Neural progenitor cell (in vitro differentiated cells): ENCODE data around the gene TSEN15. TPM values are rescaled to one million over a fixed set of nuclear protein-coding genes. Genes with fewer than 3 reads are reported as not detected.
"Not testable (repeated sequence)": the region's sequence is repeated elsewhere in the genome, so short reads cannot be mapped to it uniquely, and the experiment has no call there.

Experiments
- DNase-seq: peaks from one replicate; pipeline ENCODE4 v3.0.0-alpha.2; 2016; ENCODE audit warnings: low spot score
- H2AFZ ChIP-seq: fragments of 200-600 bp; sonication (generic); replicated peaks from 2 replicates; pipeline ENCODE4 v1.6.1; 2016; ENCODE audit warnings: antibody characterized with exemption
- H3F3A ChIP-seq: fragments of 200-600 bp; sonication (generic); 2 replicates; pipeline ENCODE4 v1.6.1; 2016; ENCODE audit warnings: antibody characterized with exemption, low read depth
- H3K27ac ChIP-seq: fragments of 200-600 bp; sonication (generic); 2 replicates; pipeline ENCODE4 v1.5.1; 2016; ENCODE audit warnings: mild to moderate bottlenecking
- H3K27me3 ChIP-seq: fragments of 200-600 bp; sonication (generic); 2 replicates; pipeline ENCODE4 v1.6.1; 2016; ENCODE audit warnings: mild to moderate bottlenecking, moderate library complexity
- H3K36me3 ChIP-seq: fragments of 200-600 bp; sonication (generic); 2 replicates; pipeline ENCODE4 v1.5.1; 2016
- H3K4me1 ChIP-seq: fragments of 200-600 bp; sonication (generic); 2 replicates; pipeline ENCODE4 v1.6.1; 2016; ENCODE audit warnings: mixed run types
- H3K4me2 ChIP-seq: fragments of 200-600 bp; sonication (generic); 2 replicates; pipeline ENCODE4 v1.6.1; 2016
- H3K4me3 ChIP-seq: fragments of 200-600 bp; sonication (generic); 2 replicates; pipeline ENCODE4 v1.5.1; 2016
- H3K79me2 ChIP-seq: fragments of 200-600 bp; sonication (generic); 2 replicates; pipeline ENCODE4 v1.6.1; 2016; ENCODE audit warnings: low read depth
- H3K9ac ChIP-seq: fragments of 200-600 bp; sonication (generic); 2 replicates; pipeline ENCODE4 v1.6.1; 2016
- H3K9me3 ChIP-seq: fragments of 200-600 bp; sonication (generic); 2 replicates; pipeline ENCODE4 v1.5.1; 2016; ENCODE audit warnings: low read depth
- H4K20me1 ChIP-seq: fragments of 200-600 bp; sonication (generic); 2 replicates; pipeline ENCODE4 v1.6.1; 2016; ENCODE audit warnings: low read depth
- H3K27ac Mint-ChIP-seq: 3 replicates; pipeline ENCODE4 v1.8.0; 2021; ENCODE audit warnings: mixed read lengths
- H3K27me3 Mint-ChIP-seq: 2 replicates; pipeline ENCODE4 v1.8.0; 2022; ENCODE audit warnings: low read depth, mild to moderate bottlenecking, inconsistent platforms, moderate library complexity, mixed read lengths; ENCODE audit not compliant: insufficient read depth
- H3K36me3 Mint-ChIP-seq: 3 replicates; pipeline ENCODE4 v1.8.0; 2021; ENCODE audit warnings: mixed read lengths
- H3K4me1 Mint-ChIP-seq: 3 replicates; pipeline ENCODE4 v1.8.0; 2021; ENCODE audit warnings: mixed read lengths
- H3K4me3 Mint-ChIP-seq: 3 replicates; pipeline ENCODE4 v1.8.0; 2021; ENCODE audit warnings: mild to moderate bottlenecking, moderate library complexity, mixed read lengths
- H3K9me3 Mint-ChIP-seq: 3 replicates; pipeline ENCODE4 v1.8.0; 2020; ENCODE audit warnings: mixed read lengths
- EZH2 ChIP-seq: fragments of 200-600 bp; sonication (generic); IDR thresholded peaks from 2 replicates; pipeline ENCODE4 v1.6.1; 2017; ENCODE audit warnings: antibody characterized with exemption, mild to moderate bottlenecking, moderate library complexity
- EZH2phosphoT487 ChIP-seq: fragments of 200-600 bp; sonication (generic); IDR thresholded peaks from 2 replicates; pipeline ENCODE4 v1.6.1; 2017; ENCODE audit warnings: antibody characterized with exemption
- total RNA-seq: library from RNA; depleted of rRNA; stranded (reverse); fragments of >200 nt; gene quantifications from 2 replicates; pipeline ENCODE4 v1.2.3, GENCODE V29; 2015; ENCODE audit warnings: low replicate concordance
- TF ChIP-seq, protein P1 (sequence below): fragments of 200-600 bp; sonication (generic); IDR thresholded peaks from 2 replicates; pipeline ENCODE4 v1.5.1; 2017; ENCODE audit warnings: antibody characterized with exemption, mild to moderate bottlenecking

Gene TSEN15
- total RNA-seq, 1 donor from 2014 or later: 72.3 TPM

DNA sequence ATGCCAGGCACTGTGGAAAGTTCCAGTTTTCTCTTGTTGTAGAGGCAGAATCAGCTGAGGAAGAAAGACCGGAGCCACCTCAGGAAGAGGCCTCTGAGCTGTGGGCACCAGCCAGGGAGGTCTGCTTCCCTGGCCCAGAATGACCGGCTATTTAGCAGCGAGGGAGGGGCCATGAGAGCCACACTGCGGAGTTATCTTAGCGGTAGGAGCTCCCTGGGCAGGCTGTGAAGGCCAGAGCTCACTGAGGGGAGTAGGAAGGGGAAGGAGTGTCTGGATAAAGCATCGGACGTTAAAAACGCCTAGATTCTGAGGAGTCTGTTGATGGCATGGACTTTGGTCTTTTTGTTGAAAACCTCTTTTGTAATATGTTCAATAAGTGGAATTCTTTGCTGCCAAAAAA lies 36.5 kb downstream of the TSEN15 start:
- H3K9me3 Mint-ChIP-seq: no peaks in the 10 kb centered on the region
- DNase-seq: no peak
- no peak overlapping the region for H3K9ac ChIP-seq

DNA sequence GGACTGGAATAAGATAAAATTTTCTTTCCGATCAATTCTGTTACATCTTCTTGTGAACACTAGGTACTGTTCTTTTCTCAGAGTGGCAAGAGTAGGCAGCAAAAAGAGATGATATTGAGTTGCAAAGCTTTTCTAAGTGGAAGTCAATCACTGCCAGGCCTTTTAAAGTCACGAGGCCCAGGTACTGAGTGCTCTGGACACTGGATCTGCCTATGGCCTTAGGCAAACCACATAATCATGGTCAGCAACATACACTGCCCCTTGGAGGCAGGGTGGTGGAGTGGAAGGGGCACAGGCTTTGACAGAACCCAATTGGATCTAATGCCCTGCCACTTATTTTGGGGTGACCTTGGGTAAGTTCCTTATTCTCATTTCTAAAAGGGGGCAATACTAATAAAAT lies 41.5 kb downstream of the TSEN15 start:
- Histone ChIP-seq H4K20me1 (no peaks in the 10 kb centered on the region), H3K27me3 (no peaks in the 10 kb centered on the region), H3K4me3 (no peak overlapping the region), H3K27ac (no peak overlapping the region), H3K4me2 (no peak overlapping the region), H3K79me2 (no peaks in the 10 kb centered on the region), H3K9me3 (no peaks in the 10 kb centered on the region), H3K36me3 (no peaks in the 10 kb centered on the region), H2AFZ (no peak overlapping the region), H3F3A (no peaks in the 10 kb centered on the region), H3K9ac (no peak overlapping the region), H3K4me1 (peaks cover 7% of the 10 kb centered on the region)
- Mint-ChIP-seq H3K4me3 (no peak overlapping the region), H3K27me3 (no peaks in the 10 kb centered on the region), H3K9me3 (no peaks in the 10 kb centered on the region), H3K4me1 (no peaks in the 10 kb centered on the region), H3K36me3 (peaks cover 6% of the 10 kb centered on the region), H3K27ac (no peak overlapping the region)
- no peak for DNase-seq
- TF ChIP-seq, protein P1, sequence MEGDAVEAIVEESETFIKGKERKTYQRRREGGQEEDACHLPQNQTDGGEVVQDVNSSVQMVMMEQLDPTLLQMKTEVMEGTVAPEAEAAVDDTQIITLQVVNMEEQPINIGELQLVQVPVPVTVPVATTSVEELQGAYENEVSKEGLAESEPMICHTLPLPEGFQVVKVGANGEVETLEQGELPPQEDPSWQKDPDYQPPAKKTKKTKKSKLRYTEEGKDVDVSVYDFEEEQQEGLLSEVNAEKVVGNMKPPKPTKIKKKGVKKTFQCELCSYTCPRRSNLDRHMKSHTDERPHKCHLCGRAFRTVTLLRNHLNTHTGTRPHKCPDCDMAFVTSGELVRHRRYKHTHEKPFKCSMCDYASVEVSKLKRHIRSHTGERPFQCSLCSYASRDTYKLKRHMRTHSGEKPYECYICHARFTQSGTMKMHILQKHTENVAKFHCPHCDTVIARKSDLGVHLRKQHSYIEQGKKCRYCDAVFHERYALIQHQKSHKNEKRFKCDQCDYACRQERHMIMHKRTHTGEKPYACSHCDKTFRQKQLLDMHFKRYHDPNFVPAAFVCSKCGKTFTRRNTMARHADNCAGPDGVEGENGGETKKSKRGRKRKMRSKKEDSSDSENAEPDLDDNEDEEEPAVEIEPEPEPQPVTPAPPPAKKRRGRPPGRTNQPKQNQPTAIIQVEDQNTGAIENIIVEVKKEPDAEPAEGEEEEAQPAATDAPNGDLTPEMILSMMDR: no peak
- no peak for TF ChIP-seq EZH2phosphoT487
- no peak for TF ChIP-seq EZH2

More for the DNA sequence above, 36.5 kb downstream of the TSEN15 start:
- Mint-ChIP-seq H3K4me3 (no peak overlapping the region), H3K4me1 (no peaks in the 10 kb centered on the region), H3K36me3 (peaks cover 3% of the 10 kb centered on the region), H3K27ac (no peak overlapping the region), H3K27me3 (no peaks in the 10 kb centered on the region)
- Histone ChIP-seq H3F3A (no peaks in the 10 kb centered on the region), H3K79me2 (no peaks in the 10 kb centered on the region), H2AFZ (no peak overlapping the region), H3K4me3 (no peak overlapping the region), H3K4me1 (peaks cover 16% of the 10 kb centered on the region), H3K27ac (no peak overlapping the region), H3K4me2 (no peak overlapping the region), H3K9me3 (no peaks in the 10 kb centered on the region), H3K27me3 (no peaks in the 10 kb centered on the region), H3K36me3 (no peaks in the 10 kb centered on the region), H4K20me1 (no peaks in the 10 kb centered on the region)
- TF ChIP-seq, protein P1: no peak
- no peak for TF ChIP-seq EZH2
- no peak for TF ChIP-seq EZH2phosphoT487

DNA sequence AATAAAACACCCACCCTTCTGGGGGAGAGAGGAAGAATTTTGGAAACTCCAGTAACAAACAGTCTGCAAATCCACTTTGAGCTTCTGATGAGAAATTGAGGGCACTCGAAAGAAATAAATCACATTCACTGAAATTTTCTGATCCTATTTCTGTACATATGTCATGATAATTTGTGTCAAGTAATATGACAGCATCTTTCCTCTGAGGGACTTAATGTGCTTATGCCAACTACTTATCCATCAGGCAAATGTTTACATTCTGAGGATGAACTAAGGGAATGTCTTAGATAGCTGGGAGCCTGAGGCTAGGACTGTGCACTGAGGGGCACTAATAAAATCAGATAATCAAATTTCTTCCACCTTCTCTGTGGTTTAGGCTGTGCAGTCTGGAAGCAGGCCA lies 44.5 kb downstream of the TSEN15 start:
- Histone ChIP-seq H3K27me3 (no peaks in the 10 kb centered on the region), H3K4me3 (no peak overlapping the region), H3K36me3 (no peaks in the 10 kb centered on the region), H3K9me3 (no peaks in the 10 kb centered on the region), H2AFZ (no peak overlapping the region), H3K27ac (no peak overlapping the region), H3K4me2 (no peak overlapping the region), H3K4me1 (peaks cover 7% of the 10 kb centered on the region), H3K9ac (no peak overlapping the region), H3F3A (no peaks in the 10 kb centered on the region), H3K79me2 (no peaks in the 10 kb centered on the region), H4K20me1 (no peaks in the 10 kb centered on the region)
- Mint-ChIP-seq H3K36me3 (peaks cover 8% of the 10 kb centered on the region), H3K4me1 (no peaks in the 10 kb centered on the region), H3K27ac (no peak overlapping the region), H3K4me3 (no peak overlapping the region), H3K27me3 (no peaks in the 10 kb centered on the region), H3K9me3 (no peaks in the 10 kb centered on the region)
- no peak for DNase-seq
- TF ChIP-seq, protein P1: no peak
- no peak for TF ChIP-seq EZH2phosphoT487
- no peak for TF ChIP-seq EZH2

DNA sequence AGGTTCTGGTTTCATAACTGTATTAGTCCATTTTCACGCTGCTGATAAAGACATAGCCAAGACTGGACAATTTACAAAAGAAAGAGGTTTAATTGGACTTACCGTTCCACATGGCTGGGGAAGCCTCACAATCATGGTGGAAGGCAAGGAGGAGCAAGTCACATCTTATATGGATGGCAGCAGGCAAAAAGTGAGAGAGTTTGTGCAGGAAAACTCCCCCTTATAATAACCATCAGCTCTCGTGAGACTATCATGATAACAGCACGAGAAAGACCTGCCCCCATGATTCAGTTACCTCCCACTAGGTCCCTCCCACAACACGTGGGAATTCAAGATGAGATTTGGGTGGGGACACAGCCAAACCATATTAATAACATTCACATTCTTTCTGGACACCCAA lies 45.0 kb downstream of the TSEN15 start:
- not testable (repeated sequence) for H3K27me3 Mint-ChIP-seq, H3K27ac ChIP-seq, H3F3A ChIP-seq, H3K4me1 Mint-ChIP-seq, H3K9me3 Mint-ChIP-seq, H3K4me3 ChIP-seq, DNase-seq, H3K36me3 ChIP-seq, H3K9ac ChIP-seq, H3K79me2 ChIP-seq, H3K4me1 ChIP-seq, H3K4me2 ChIP-seq, H4K20me1 ChIP-seq, H3K27me3 ChIP-seq, H3K27ac Mint-ChIP-seq, H2AFZ ChIP-seq, H3K36me3 Mint-ChIP-seq, H3K4me3 Mint-ChIP-seq, H3K9me3 ChIP-seq
